Mucosa of rectum (tissue), 2 donors: ENCODE measurements around the gene RNF113A.
"Not testable (repeated sequence)": the region's sequence is repeated elsewhere in the genome, so short reads cannot be mapped to it uniquely, and the experiment has no call there.

Experiments used
- H3K27ac ChIP-seq, 2 donors: one replicate each; pipeline ENCODE4 v1.7.0; 2013; ENCODE audit warnings: inconsistent platforms in 2 of 2, low read depth in 2 of 2, low read length in 2 of 2
- H3K27me3 ChIP-seq, 2 donors: one replicate each; pipeline ENCODE4 v1.7.0; 2013; ENCODE audit warnings: low read length in 2 of 2; ENCODE audit not compliant: control insufficient read depth in 2 of 2, insufficient read depth in 2 of 2
- H3K36me3 ChIP-seq, 2 donors: one replicate each; pipeline ENCODE4 v1.7.0; 2013; ENCODE audit warnings: low read length in 2 of 2; ENCODE audit not compliant: control insufficient read depth in 2 of 2, insufficient read depth in 2 of 2
- H3K4me1 ChIP-seq, 2 donors: one replicate each; pipeline ENCODE4 v1.7.0; 2013; ENCODE audit warnings: low read length in 2 of 2, mild to moderate bottlenecking in 1 of 2; ENCODE audit not compliant: control insufficient read depth in 2 of 2, insufficient read depth in 2 of 2
- H3K4me3 ChIP-seq, 2 donors: one replicate each; pipeline ENCODE4 v1.7.0; 2013; ENCODE audit warnings: low read length in 2 of 2
- H3K9ac ChIP-seq, 2 donors: one replicate each; pipeline ENCODE4 v1.7.0; 2013; ENCODE audit warnings: low read length in 2 of 2, low read depth in 1 of 2, mild to moderate bottlenecking in 1 of 2
- H3K9me3 ChIP-seq, 2 donors: one replicate each; pipeline ENCODE4 v1.7.0; 2013; ENCODE audit warnings: low read length in 2 of 2; ENCODE audit not compliant: control insufficient read depth in 2 of 2
- donor health status: healthy.
- donor health status: Normal muscosa, but diverticular disease.

Gene RNF113A

GRCh38 chrX:119871599-119872395, at the start of gene RNF113A, which contains the start of gene NDUFA1:
TSS of gene RNF113A (minus strand) at chrX:119871733. CDS start at chrX:119871613, 120 bp downstream.
TSS of gene NDUFA1 (plus strand) at chrX:119871832. CDS start at chrX:119871912, 80 bp downstream.
- Histone ChIP-seq H3K27ac (peak within 1 kb of the TSS; percentile 92 to 93), H3K4me1 (no peaks in the 10 kb centered on the region), H3K9ac (peak within 1 kb of the TSS; percentile 83 to 92), H3K36me3 (peaks cover 0 to 5% of the 10 kb centered on the region in 2 donors), H3K27me3 (no peaks in the 10 kb centered on the region), H3K4me3 (peak within 1 kb of the TSS; percentile 77 to 93), H3K9me3 (no peaks in the 10 kb centered on the region)

- H3K27me3 ChIP-seq, result no peaks in the 10 kb centered on the region
These were observed 48.5 kb upstream of the RNF113A start for GRCh38 chrX:119919835-119920585.

GRCh38 chrX:119917877-119918276, 46.3 kb upstream of the RNF113A start:
- H3K4me3 ChIP-seq, result no peak overlapping the region
- no peaks in the 10 kb centered on the region for H3K36me3 ChIP-seq
- no peaks in the 10 kb centered on the region for H3K4me1 ChIP-seq
- H3K9ac ChIP-seq, result no peak overlapping the region
- no peaks in the 10 kb centered on the region for H3K27me3 ChIP-seq
- no peaks in the 10 kb centered on the region for H3K9me3 ChIP-seq
- no peak overlapping the region for H3K27ac ChIP-seq

More at GRCh38 chrX:119919835-119920585, 48.5 kb upstream of the RNF113A start:
- H3K9me3 ChIP-seq, result no peaks in the 10 kb centered on the region
- H3K36me3 ChIP-seq, result no peaks in the 10 kb centered on the region
- H3K9ac ChIP-seq, result no peak overlapping the region
- no peak overlapping the region for H3K4me3 ChIP-seq
- H3K27ac ChIP-seq, result no peak overlapping the region
- H3K4me1 ChIP-seq, result no peaks in the 10 kb centered on the region

DNA sequence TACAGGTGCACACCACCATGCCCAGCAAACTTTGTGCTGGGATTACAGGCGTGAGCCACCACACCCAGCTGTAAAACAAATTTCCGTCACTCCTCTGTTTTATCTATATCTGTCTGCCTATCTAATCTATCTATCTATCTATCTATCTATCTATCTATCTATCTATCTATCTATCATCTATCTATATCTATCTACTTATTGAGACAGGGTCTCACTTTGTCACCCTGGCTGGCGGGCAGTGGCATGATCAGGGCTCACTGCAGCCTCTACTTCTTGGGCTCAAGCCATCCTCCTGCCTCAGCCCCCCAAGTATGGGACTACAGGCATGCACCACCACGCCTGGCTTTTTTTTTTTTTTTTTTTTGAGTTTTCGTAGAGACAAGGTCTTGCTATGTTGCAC, 44.8 kb upstream of the RNF113A start:
- Histone ChIP-seq H3K36me3 (no peaks in the 10 kb centered on the region), H3K4me3 (no peak overlapping the region), H3K27ac (no peak overlapping the region), H3K27me3 (no peaks in the 10 kb centered on the region), H3K9me3 (no peaks in the 10 kb centered on the region), H3K4me1 (no peaks in the 10 kb centered on the region), H3K9ac (no peak overlapping the region)

DNA sequence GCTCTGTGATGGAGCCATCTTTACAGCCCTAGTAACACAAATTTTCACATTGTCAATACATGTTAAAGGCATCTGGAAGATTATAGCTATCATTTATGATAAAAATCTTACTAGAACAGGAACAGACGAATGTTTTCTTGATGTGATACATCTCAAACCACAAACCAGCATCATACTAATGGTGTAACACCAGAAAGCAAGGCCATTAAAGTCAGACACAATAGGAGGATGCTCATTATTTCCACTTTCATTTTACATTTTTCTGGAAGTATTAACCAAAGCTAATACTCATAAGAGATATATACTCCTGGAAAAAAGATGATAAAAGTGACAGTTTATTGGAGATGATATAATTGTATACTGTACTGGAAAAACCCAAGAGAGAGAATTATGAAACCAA, 29.4 kb upstream of the RNF113A start:
- Histone ChIP-seq H3K4me3 (no peak overlapping the region), H3K27me3 (no peaks in the 10 kb centered on the region), H3K9ac (no peak overlapping the region), H3K4me1 (peaks cover 0 to 3% of the 10 kb centered on the region in 2 donors), H3K9me3 (no peaks in the 10 kb centered on the region), H3K36me3 (no peaks in the 10 kb centered on the region), H3K27ac (no peak overlapping the region)

GRCh38 chrX:119899125-119899524, 27.6 kb upstream of the RNF113A start:
- Histone ChIP-seq H3K36me3 (no peaks in the 10 kb centered on the region), H3K4me3 (no peak overlapping the region), H3K27ac (no peak overlapping the region), H3K9ac (no peak overlapping the region), H3K27me3 (no peaks in the 10 kb centered on the region), H3K4me1 (peaks cover 0 to 3% of the 10 kb centered on the region in 2 donors), H3K9me3 (no peaks in the 10 kb centered on the region)

- H3K9ac ChIP-seq, result no peak within 1 kb of the TSS
- H3K9me3 ChIP-seq, result no peaks in the 10 kb centered on the region
- H3K4me1 ChIP-seq, result peaks cover 0 to 3% of the 10 kb centered on the region in 2 donors
- H3K36me3 ChIP-seq, result no peaks in the 10 kb centered on the region
- H3K27ac ChIP-seq, result no peak within 1 kb of the TSS
- no peak within 1 kb of the TSS for H3K4me3 ChIP-seq
- no peaks in the 10 kb centered on the region for H3K27me3 ChIP-seq
These were observed 24.4 kb upstream of the RNF113A start, which contains the start of gene AKAP14 for GRCh38 chrX:119895843-119896326. TSS of gene AKAP14 (plus strand) at chrX:119895893. CDS start at chrX:119903224, 7,331 bp downstream.

- H3K4me3 ChIP-seq, H3K9ac ChIP-seq, H3K27ac ChIP-seq, H3K9me3 ChIP-seq, H3K4me1 ChIP-seq, H3K36me3 ChIP-seq, H3K27me3 ChIP-seq: not testable (repeated sequence)
These were observed 20.6 kb upstream of the RNF113A start for GRCh38 chrX:119891961-119892692.

GRCh38 chrX:119890626-119891025, 19.1 kb upstream of the RNF113A start:
- H3K9ac ChIP-seq, H3K4me3 ChIP-seq, H3K27ac ChIP-seq, H3K4me1 ChIP-seq, H3K36me3 ChIP-seq, H3K27me3 ChIP-seq, H3K9me3 ChIP-seq: not testable (repeated sequence)
